ENCODE results near the gene PTRHD1. TPM values are rescaled to one million over a fixed set of nuclear protein-coding genes. Genes with fewer than 3 reads are reported as not detected.
"Not testable (repeated sequence)": the region's sequence is repeated elsewhere in the genome, so short reads cannot be mapped to it uniquely, and the experiment has no call there.

PTRHD1 gene
- polyA plus RNA-seq, 1 donor, result 43.2 TPM

- no peak for DNase-seq
These were observed 16.3 kb upstream of the PTRHD1 start for GRCh38 chr2:24809316-24810007.

GRCh38 chr2:24806661-24807036 is 13.5 kb upstream of the PTRHD1 start:
- no peak for DNase-seq

GRCh38 chr2:24805811-24806660 is 12.8 kb upstream of the PTRHD1 start:
- not testable (repeated sequence) for DNase-seq

GRCh38 chr2:24800487-24800886 is 7.3 kb upstream of the PTRHD1 start:
- DNase-seq, result not testable (repeated sequence)

- DNase-seq, result no peak
These were observed 4.5 kb upstream of the PTRHD1 start for GRCh38 chr2:24797644-24798043.

- DNase-seq, result peak; percentile 20
These were observed 707 bp upstream of the PTRHD1 start for GRCh38 chr2:24793761-24794435.

GRCh38 chr2:24792542-24792873 is 683 bp downstream of the PTRHD1 start:
- no peak for DNase-seq

- no peak for DNase-seq
These were observed 1.7 kb downstream of the PTRHD1 start for GRCh38 chr2:24791452-24791851.

- no peak for DNase-seq
These were observed 4.4 kb downstream of the PTRHD1 start for GRCh38 chr2:24788816-24789215.

- DNase-seq, result no peak
These were observed 5.7 kb downstream of the PTRHD1 start for GRCh38 chr2:24787532-24787931.

- no peak for DNase-seq
These were observed 7.4 kb downstream of the PTRHD1 start for GRCh38 chr2:24785671-24786321.

GRCh38 chr2:24783641-24784040 is 9.6 kb downstream of the PTRHD1 start:
- no peak for DNase-seq

GRCh38 chr2:24779116-24779515 is 14.1 kb downstream of the PTRHD1 start:
- no peak for DNase-seq

GRCh38 chr2:24774373-24774772 is 18.8 kb downstream of the PTRHD1 start:
- DNase-seq, result no peak

- no peak for DNase-seq
These were observed 21.2 kb downstream of the PTRHD1 start for GRCh38 chr2:24771764-24772586.

GRCh38 chr2:24771061-24771460 is 22.1 kb downstream of the PTRHD1 start:
- no peak for DNase-seq

GRCh38 chr2:24768601-24769000 is 24.6 kb downstream of the PTRHD1 start:
- DNase-seq, result no peak

GRCh38 chr2:24768013-24768412 is 25.2 kb downstream of the PTRHD1 start:
- DNase-seq, result no peak

- no peak for DNase-seq
These were observed 26.6 kb downstream of the PTRHD1 start for GRCh38 chr2:24766609-24767008.

- DNase-seq, result no peak
These were observed 29.3 kb downstream of the PTRHD1 start for GRCh38 chr2:24763843-24764242.

- no peak for DNase-seq
These were observed 30.7 kb downstream of the PTRHD1 start for GRCh38 chr2:24762518-24762917.

GRCh38 chr2:24761866-24762265 is 31.3 kb downstream of the PTRHD1 start:
- no peak for DNase-seq
